Ovary (tissue), 9 donors: Measurements from ENCODE around the gene UBE2L6. TPM values are rescaled to one million over a fixed set of nuclear protein-coding genes. Genes with fewer than 3 reads are reported as not detected.

ENCODE experiments used
- DNase-seq, 5 donors: peaks; one replicate each; pipeline ENCODE4 v3.0.0-alpha.2; 2019 to 2020
- H3K27ac ChIP-seq, 2 donors: fragments of 200-600 bp; one replicate each; pipeline versions ENCODE4 v1.5.1 to v1.8.0; 2019 to 2022
- H3K27me3 ChIP-seq: fragments of 200-600 bp; one replicate; pipeline ENCODE4 v1.8.0; 2022
- H3K36me3 ChIP-seq: fragments of 200-600 bp; sonication (generic); one replicate; pipeline ENCODE4 v1.5.1; 2019
- H3K4me1 ChIP-seq: one replicate; pipeline ENCODE4 v1.8.1; 2013; ENCODE audit warnings: mild to moderate bottlenecking, moderate library complexity; ENCODE audit not compliant: insufficient read depth
- H3K4me3 ChIP-seq: fragments of 200-600 bp; sonication (generic); one replicate; pipeline ENCODE4 v1.5.1; 2017
- H3K9me3 ChIP-seq, 2 donors: fragments of 200-600 bp in 1 of 2; sonication (generic) in 1 of 2; one replicate each; pipeline versions ENCODE4 v1.5.1 to v1.8.1; 2013 to 2019; ENCODE audit warnings: mild to moderate bottlenecking in 1 of 2, moderate library complexity in 1 of 2
- EP300 ChIP-seq: sonication (generic); formaldehyde crosslinking; IDR thresholded peaks from one replicate; pipeline ENCODE4 v1.6.1; 2017; ENCODE audit warnings: antibody characterized with exemption
- POLR2A ChIP-seq: fragments of 450-650 bp; IDR thresholded peaks from one replicate; pipeline ENCODE4 v1.6.1; 2017; ENCODE audit warnings: antibody characterized with exemption, mild to moderate bottlenecking, moderate library complexity
- WGBS, 3 donors: extraction: QIAGEN DNeasy Blood & Tissue Kit in 1 of 3; methylation state at CpG; one replicate each; pipeline versions ENCODE4 v1.1.5 to v1.1.7; 2013 to 2017; 5-methylcytosine and 5-hydroxymethylcytosine counted together
- intact Hi-C, 4 donors: fragments of 100-400 bp; cut with DNase I; formaldehyde crosslinking; loops; one replicate each; pipeline versions ENCODE4 v1.11.0 to v1.15.1; 2022 to 2023
- polyA plus RNA-seq, 2 donors: library from polyadenylated mRNA; stranded (reverse); fragments of 200-250 nt in 1 of 2; fragments of 350-450 nt in 1 of 2; fragmentation: Illumina TruSeq in 1 of 2; extraction: RNeasy Lipid Tissue Mini Kit (QIAGEN cat#74804) in 1 of 2; gene quantifications; one replicate each; pipeline ENCODE4 v1.2.3, GENCODE V29; 2013 to 2014
- total RNA-seq, 7 donors: library from RNA; depleted of rRNA in 2 of 7; stranded (reverse); fragments of >200 nt in 2 of 7; fragmentation: NEBNext Ultra II Directional in 3 of 7; extraction: Animal tissue kit (Norgen Biotek cat#: 25700) in 3 of 7; gene quantifications; one replicate each; pipeline versions ENCODE4 v1.1.0 to v1.2.4, GENCODE V29; 2016 to 2023
- TF ChIP-seq, protein P1 (sequence below), 3 donors: fragments of 450-650 bp in 2 of 3; fragments of 200-600 bp in 1 of 3; IDR thresholded peaks; one replicate each; pipeline versions ENCODE4 v1.5.1 to v1.8.0; 2016 to 2022; ENCODE audit warnings: antibody characterized with exemption in 3 of 3, mild to moderate bottlenecking in 1 of 3
- donor health status: DM: no; HTN: no; CAD: no; lungs with moderate emphysema.
- donor health status: DM: no; HTN: no; CAD: no.
- donor health status: Bipolar disorder and iron deficiency.
- donor health status: DM: yes; HTN: yes; CAD: no.
- donor health status: DM: no; HTN: no; CAD: no.
- donor health status: DM: yes; HTN: yes; CAD: no.

Gene UBE2L6
- total and polyA plus RNA-seq, 9 donors: 27.2 to 114 (median 59.7) TPM

- H3K36me3 ChIP-seq: no peaks in the 10 kb centered on the region
- TF ChIP-seq POLR2A: no peak
- TF ChIP-seq, protein P1, sequence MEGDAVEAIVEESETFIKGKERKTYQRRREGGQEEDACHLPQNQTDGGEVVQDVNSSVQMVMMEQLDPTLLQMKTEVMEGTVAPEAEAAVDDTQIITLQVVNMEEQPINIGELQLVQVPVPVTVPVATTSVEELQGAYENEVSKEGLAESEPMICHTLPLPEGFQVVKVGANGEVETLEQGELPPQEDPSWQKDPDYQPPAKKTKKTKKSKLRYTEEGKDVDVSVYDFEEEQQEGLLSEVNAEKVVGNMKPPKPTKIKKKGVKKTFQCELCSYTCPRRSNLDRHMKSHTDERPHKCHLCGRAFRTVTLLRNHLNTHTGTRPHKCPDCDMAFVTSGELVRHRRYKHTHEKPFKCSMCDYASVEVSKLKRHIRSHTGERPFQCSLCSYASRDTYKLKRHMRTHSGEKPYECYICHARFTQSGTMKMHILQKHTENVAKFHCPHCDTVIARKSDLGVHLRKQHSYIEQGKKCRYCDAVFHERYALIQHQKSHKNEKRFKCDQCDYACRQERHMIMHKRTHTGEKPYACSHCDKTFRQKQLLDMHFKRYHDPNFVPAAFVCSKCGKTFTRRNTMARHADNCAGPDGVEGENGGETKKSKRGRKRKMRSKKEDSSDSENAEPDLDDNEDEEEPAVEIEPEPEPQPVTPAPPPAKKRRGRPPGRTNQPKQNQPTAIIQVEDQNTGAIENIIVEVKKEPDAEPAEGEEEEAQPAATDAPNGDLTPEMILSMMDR (IDR thresholded peaks at IDR 0.05): no peak
- TF ChIP-seq EP300: no peak
- H3K27me3 ChIP-seq: no peaks in the 10 kb centered on the region
- intact Hi-C loops: no loop called here
- H3K4me3 ChIP-seq: no peak overlapping the region
- no peak overlapping the region for H3K27ac ChIP-seq
- no peaks in the 10 kb centered on the region for H3K9me3 ChIP-seq
- WGBS, 3 donors: 52 to 64% (median 57%) methylated on average over 4 of the region's 4 CpGs
- peaks cover 3% of the 10 kb centered on the region for H3K4me1 ChIP-seq
- DNase-seq: no peak
These were observed 6.6 kb upstream of the UBE2L6 start for GRCh38 chr11:57574061-57574460.

DNA sequence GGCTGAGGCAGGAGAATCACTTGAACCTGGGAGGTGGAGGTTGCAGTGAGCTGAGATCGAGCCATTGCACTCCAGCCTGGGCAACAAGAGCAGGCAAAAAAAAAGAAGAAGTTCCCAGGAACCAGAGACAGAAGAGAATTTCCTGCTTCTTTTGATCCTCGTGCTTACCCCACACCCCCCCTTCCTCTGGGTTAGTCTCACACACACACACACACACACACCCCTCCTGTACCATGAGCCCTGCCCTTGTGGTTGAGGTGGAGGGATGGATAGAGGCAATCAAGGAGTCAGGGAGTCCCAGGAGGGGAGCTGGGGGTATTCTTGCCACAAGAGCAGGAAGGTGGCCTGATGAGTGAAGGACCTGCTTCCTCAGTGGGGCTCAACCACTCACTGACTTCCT lies 4.1 kb upstream of the UBE2L6 start:
- DNase-seq: no peak
- intact Hi-C loops: no loop called here
- no peaks in the 10 kb centered on the region for H3K36me3 ChIP-seq
- TF ChIP-seq POLR2A (no peak), EP300 (no peak)
- TF ChIP-seq, protein P1 (IDR thresholded peaks at IDR 0.05): no peak
- H3K9me3 ChIP-seq: no peaks in the 10 kb centered on the region
- H3K4me1 ChIP-seq: peaks cover 7% of the 10 kb centered on the region
- no peaks in the 10 kb centered on the region for H3K27me3 ChIP-seq
- no peak overlapping the region for H3K4me3 ChIP-seq
- WGBS, 3 donors: 52 to 59% (median 53%) methylated on average over 2 of the region's 2 CpGs
- no peak overlapping the region for H3K27ac ChIP-seq

- H3K27me3 ChIP-seq: no peaks in the 10 kb centered on the region
- intact Hi-C loops: loop anchor here in 3 of 4 donors (2.0 to 5.0 kb wide), 2 partner anchors 72 to 74 kb away; no protein-coding TSS in a partner anchor
- H3K4me3 ChIP-seq: peak overlapping the region; percentile 76
- WGBS, 3 donors: 17 to 29% (median 21%) methylated on average over 6 of the region's 6 CpGs
- H3K4me1 ChIP-seq: peaks cover 10% of the 10 kb centered on the region
- TF ChIP-seq POLR2A (no peak), EP300 (no peak)
- TF ChIP-seq, protein P1 (IDR thresholded peaks at IDR 0.05): peak in 1 of 3 donors; percentile 89
- H3K36me3 ChIP-seq: no peaks in the 10 kb centered on the region
- peak in 4 of 5 donors; percentile 90 to 93 (median 92) for DNase-seq
- H3K27ac ChIP-seq: peak overlapping the region; percentile 78 to 85
- H3K9me3 ChIP-seq: no peaks in the 10 kb centered on the region
These were observed 876 bp upstream of the UBE2L6 start for GRCh38 chr11:57568330-57568766.

DNA sequence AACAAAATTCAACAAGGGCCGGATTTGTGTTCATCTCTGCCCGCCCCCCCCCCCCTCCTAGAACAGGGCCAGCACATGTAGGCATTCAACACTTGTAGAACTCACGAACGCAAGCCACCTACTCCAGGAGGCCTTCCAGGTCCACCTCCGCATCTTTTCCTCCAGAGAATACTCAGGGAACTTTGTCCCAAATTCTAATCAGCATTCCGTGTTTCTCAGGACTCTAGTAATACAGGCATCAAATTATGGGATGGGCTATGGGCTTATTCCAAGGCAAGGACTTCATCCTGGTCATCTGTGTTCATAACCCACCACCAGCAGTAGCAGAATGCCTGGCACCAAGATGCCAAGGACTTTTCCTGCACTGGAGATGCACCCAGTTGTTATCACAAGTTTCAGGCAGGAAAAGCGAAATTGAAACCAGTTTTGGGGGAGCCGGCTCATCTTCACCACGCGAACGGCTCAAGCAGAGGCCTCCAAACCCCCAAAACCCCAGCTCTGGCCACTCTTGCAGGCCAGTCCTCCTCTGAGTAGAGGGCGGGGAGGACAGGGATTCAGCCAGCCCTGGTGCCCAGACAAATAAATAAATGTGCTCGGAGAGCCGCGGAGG lies 462 bp downstream of the UBE2L6 start:
- intact Hi-C loops: loop anchor here in 3 of 4 donors (2.0 to 5.0 kb wide), 2 partner anchors 74 to 75 kb away; no protein-coding TSS in a partner anchor
- peak overlapping the region; percentile 76 for H3K4me3 ChIP-seq
- H3K27ac ChIP-seq: peak overlapping the region; percentile 78 to 85
- H3K4me1 ChIP-seq: peaks cover 10% of the 10 kb centered on the region
- H3K36me3 ChIP-seq: no peaks in the 10 kb centered on the region
- no peak for DNase-seq
- WGBS, 3 donors: 1 to 4% (median 2%) methylated on average over 15 of the region's 15 CpGs
- H3K27me3 ChIP-seq: no peaks in the 10 kb centered on the region
- H3K9me3 ChIP-seq: no peaks in the 10 kb centered on the region
- TF ChIP-seq POLR2A (no peak), EP300 (no peak)
- TF ChIP-seq, protein P1 (IDR thresholded peaks at IDR 0.05): no peak
